ENCODE measurements around the gene ADRA1B.
"Not testable (repeated sequence)": the region's sequence is repeated elsewhere in the genome, so short reads cannot be mapped to it uniquely, and the experiment has no call there.

The ADRA1B gene

GRCh38 chr5:159971931-159972461 is 55.7 kb downstream of the ADRA1B start:
- DNase-seq: no peak

DNA sequence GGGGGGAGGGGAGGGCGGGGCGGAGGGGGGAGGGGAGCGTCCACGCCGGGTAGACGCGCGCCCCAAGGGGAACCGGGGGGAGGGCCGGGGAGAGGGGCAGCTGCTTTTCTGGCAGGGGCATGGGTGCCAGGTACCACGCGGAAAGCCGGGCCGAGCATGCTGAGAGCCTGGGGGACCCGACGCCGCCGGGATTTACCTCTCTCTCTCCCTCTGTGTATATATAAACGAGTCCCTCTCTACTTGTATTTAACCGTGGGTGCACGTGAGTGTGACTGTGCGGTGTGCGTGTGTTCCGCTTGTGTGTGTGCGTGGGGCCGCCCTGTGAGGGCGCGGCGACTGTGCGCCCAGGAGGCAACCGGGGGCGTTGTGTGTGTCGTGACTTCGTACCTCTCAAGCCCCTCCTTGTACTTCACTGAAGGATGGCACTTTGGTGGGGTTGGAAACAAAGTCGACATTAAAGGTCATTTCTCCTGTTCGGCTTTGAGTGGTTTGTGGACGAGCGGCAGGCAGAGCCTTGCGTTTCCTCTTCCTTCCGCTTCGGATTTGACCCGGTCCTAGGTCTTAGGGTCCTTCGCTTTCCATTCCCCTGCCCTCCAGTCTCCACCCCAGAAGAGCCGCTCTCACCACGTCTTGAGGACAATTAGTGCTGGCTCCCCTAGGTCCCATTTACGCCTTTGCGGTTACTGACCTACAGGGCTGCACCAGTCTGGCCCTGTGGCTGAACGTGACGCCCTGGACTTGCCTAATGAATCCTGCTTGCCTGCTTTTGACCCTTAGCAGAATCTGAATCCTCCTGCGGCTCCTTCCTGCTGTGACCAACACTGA is 56.5 kb downstream of the ADRA1B start:
- DNase-seq: no peak

- no peak for DNase-seq
Measured at GRCh38 chr5:159975462-159976019, 59.3 kb downstream of the ADRA1B start.

DNA sequence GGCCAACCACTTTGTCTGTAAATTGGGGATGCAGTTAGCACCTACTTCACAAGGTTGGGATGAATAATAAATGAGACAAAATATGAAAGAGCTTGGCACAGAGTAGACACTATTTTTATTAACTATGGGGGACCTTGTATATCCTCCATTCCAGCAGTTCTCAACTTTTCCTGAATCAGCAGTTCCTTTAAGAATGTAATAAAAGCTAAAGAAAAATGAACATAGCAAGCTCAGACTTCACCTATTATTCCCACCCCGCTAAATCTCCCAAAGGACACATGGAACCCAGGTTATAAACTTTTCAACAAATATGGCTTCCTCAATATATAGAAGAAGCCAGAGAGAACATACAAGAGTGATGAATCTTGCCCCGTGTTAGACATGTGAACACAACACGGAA is 60.6 kb downstream of the ADRA1B start:
- DNase-seq: no peak

DNA sequence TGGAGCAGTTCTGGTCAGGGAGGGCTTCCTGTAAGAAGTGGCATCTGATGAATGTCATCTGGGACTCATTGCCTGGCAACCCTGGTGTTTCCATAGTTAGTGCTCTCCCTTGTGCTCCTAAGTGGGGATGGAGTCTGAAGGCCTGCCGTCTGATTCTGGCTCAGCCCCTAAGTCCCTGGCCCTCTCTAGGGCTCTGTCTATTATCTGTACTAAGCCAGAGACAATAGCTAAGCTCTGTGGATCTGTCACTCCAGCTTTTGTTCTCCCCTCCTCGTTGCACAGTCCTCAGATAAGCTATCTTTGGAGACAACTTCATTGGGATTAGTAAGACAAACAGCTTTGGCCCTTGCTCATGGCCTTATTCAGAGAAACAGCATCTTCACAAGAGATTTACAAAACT is 62.1 kb downstream of the ADRA1B start:
- no peak for DNase-seq

GRCh38 chr5:159982421-159983173 is 66.3 kb downstream of the ADRA1B start:
- DNase-seq: no peak

- peak; percentile 58 for DNase-seq
Measured at GRCh38 chr5:159987031-159987674, 70.9 kb downstream of the ADRA1B start.

- no peak for DNase-seq
Measured at GRCh38 chr5:159990506-159990905, 74.2 kb downstream of the ADRA1B start.

DNA sequence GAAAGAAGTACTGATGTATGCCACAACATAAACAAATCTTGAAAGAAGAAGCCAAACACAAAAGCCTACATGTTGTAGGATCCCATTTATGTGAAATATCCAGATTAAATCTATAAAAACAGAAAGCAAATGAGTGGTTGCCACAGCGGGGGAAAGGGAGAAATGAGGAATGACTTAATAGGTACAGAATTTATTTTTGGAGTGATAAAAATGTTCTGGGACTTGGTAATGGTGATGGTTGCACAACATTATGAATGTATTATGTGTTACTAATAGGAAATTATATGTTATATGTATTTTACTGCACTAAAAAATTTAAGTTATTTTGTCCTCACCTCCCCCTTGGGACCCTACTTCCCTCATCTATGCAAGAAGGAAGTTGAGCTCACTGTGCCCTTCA is 76.3 kb downstream of the ADRA1B start:
- DNase-seq: no peak

- DNase-seq: no peak
Measured at GRCh38 chr5:159993194-159993593, 76.9 kb downstream of the ADRA1B start.

DNA sequence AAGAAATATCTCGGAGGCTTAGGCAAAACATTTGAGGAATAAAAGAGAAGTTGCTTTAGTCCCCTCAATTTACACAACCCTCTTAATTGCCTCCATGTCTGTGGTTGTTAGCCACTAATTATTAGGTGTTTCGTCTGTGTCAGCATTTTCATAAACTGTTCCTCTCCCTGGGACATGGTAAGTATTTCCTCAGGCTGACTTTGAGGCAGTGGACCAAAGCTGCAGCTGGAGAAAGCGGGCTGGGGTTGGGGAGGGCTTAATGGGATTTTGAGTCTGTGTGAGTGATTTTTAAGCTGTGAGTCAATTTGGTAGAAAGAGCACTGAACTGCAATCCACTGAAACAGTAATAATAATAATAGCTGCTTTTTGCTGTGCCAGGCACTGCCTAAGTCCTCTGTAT is 79.6 kb downstream of the ADRA1B start:
- DNase-seq: no peak

DNA sequence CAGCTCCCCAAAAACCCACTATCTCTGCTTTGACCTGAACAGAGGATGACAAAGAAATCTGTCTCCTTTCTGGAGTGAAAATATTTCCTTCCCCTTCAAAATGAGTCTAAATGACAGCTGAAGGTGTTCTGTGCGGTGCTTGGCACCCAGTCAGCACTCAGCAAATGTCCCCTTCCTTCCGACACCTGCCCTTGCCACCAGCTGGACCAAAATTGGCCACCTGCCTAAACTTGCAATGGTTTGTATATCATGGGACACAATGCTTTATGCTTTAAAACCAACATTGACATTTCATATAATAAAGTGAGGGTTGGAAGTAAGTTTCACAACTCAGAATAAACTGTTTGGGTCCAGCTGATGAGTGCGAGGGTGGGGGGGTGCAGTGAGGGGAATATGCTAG is 85.2 kb downstream of the ADRA1B start:
- DNase-seq: no peak

GRCh38 chr5:160007514-160007913 is 91.2 kb downstream of the ADRA1B start:
- DNase-seq: no peak

GRCh38 chr5:160008529-160008876 is 92.2 kb downstream of the ADRA1B start:
- DNase-seq: not testable (repeated sequence)

DNA sequence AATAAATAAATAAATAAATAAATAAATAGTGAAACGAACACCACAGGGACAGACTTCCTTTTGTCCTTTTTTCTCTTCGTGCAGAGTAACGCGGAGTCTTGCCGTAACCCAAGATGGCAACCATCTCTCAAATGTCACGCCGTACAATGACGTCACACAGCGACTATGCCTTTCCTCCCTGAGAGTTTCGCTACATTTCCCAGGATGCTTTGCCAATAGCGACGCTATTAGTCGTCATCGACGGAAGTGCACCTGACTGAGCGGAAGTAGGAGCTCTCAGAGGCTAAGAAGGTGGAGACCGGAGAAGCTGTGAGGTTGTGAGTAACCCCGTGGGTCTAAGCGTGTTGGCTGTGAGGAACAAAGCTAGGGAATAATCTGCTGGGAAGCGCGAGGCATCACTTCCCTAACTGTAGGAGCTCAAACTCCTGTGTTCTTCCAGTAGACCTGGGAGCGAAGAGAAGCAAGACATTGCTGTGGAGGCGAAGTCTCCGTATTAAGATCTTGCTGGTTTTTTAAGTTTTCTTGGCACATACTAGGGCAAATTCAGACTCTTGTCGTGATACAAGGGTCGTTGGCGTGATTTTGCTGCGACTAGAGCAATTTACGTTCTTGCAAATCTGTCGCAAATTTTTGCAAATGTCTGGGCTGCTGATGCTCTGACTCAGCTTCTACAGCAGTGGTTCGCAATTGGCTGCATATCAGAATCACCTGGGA is 92.8 kb downstream of the ADRA1B start, which contains the start of gene TTC1:
TTC1 (plus strand) TSS at position 263 of the 714 bp plus-strand sequence. CDS start 1,390 bp downstream, outside the sequence.
- peak; percentile 87 for DNase-seq

- no peak for DNase-seq
Measured at GRCh38 chr5:160009591-160009989, 93.3 kb downstream of the ADRA1B start.

DNA sequence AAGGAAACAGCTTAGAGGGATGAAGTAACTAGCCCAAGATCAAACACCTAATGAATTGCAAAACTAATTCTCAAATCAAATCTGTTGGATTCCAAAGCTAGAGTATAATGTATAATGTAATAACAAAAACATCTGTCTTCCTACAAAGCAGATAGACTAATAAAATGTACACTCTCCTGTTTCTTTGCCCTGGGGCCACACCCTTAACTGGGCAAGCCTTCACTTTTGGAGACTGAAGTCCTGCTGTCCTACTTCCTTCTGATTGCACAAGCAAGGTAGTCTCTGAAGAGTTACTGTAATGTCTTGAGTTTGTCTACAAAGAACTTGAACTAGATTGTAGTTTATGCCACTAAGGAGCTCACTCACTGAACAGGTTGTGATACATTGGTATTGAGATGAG is 95.2 kb downstream of the ADRA1B start:
- no peak for DNase-seq

DNA sequence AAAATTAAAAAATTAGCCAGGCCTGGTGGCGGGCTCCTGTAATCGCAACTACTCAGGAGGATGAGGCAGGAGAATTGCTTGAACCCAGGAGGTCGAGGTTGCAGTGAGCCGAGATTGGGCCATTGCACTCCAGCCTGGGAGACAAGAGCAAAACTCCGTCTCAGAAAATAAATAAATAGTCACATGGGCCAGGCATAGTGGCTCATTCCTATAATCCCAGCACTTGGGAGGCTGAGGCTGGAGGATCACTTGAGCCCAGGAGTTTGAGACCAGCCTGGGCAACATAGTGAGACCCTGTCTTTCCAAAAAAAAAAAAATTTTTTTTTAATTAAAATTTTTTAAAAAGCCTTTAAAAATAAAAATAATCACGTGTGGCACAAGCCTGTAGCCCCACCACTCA is 97.9 kb downstream of the ADRA1B start:
- not testable (repeated sequence) for DNase-seq

DNA sequence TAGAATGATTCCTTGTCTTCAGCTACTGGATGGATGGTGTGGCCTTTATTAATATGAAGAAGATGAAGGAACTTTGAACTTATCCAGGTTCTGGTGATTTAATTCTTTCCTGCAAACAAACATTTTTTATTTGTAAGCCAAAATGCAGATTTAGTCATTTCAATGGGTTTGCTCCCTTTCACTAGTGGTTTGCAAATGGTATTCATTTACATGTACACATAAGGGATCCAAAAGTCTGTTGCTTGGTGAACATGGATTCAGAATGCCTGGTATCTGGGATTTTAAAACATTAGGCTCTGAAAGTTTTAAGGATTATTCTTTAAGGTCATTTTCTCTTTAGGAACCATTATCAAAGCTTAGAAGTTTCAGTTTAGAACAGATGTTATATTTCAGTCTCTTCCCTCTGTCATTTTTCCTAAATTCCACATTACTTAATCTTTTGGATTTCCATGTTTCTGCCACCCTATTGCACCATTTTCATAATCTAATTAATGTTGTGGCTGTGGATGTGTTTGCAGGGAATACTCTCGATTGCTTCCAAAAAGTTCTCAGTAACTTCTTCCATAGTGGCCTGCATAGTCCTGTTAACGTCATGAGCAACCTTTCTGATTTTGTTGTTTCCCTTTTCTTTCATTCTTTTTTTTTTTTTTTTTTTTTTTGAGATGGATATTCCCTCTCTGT is 102.8 kb downstream of the ADRA1B start:
- DNase-seq: no peak

- no peak for DNase-seq
Measured at GRCh38 chr5:160020266-160020770, 104.0 kb downstream of the ADRA1B start.

DNA sequence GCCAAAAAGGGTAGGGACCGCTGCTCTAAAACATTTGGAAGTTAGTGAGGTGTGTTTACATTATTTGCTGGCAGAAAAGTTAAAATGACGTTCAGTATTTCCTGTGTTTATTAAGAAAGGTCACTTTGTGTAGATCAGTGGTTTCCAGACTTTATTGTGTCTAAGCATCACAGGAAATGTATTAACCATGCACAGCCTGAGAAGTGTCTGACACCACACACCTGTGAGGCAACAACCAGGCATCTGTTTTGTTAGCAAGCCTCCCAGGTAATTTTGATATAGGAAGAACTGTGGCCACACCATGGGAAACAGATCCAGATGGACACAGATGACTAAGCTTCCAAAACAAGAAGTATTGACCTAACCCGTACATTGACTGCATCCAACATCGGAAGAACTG is 104.7 kb downstream of the ADRA1B start:
- no peak for DNase-seq
